ENCODE measurements around the gene DDAH2.

DDAH2 gene

DNA sequence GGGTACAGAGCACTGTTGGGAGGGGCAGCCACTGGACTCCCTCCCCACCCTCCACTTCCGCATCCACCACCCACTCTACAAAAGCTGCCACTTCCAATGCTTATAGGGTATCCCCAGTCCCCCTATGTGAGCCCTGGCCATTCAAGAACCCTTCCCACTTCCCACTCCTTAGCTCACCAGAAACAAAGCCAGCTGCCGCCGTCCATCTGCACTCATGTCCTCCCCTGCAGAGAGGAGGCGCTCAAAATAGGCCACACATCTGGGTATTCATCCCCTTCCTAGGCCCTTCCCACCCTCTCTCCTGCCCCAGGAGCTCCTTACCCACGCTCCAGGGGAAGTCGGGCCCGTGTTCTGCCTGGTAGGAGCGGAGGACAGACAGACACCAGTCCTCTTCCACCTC, 41.8 kb downstream of the DDAH2 start:
- DNase-seq = no peak

- DNase-seq = no peak
These were observed 42.6 kb downstream of the DDAH2 start for GRCh38 chr6:31686483-31686882.

DNA sequence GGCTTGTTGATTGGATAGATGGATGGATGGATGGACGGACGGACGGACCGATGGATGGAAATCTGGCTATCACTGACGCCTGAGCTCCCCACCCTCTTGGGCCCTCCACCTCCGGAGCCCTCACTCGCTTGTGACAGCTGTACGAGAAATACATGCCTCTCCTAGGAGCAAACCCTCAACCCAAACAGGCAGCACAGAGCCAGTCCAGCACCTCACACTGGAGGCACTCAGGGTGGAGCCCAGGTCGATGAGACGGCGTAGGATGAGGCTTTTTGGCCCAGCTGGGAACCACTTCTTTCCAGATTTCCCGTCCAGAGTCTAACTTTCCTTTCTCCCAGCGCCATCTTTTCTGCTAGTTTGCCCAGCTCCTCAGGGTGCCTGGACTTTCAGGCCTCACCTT, 45.5 kb downstream of the DDAH2 start:
- DNase-seq = no peak

- peak; percentile 76 for DNase-seq
These were observed 47.9 kb downstream of the DDAH2 start for GRCh38 chr6:31681135-31681671.

- DNase-seq = peak; percentile 63
These were observed 48.6 kb downstream of the DDAH2 start, which contains the start of gene LY6G5C for GRCh38 chr6:31680226-31681134. Gene LY6G5C, minus strand, starts transcription at chr6:31681067. Its CDS starts 694 bp downstream, at chr6:31680373.

DNA sequence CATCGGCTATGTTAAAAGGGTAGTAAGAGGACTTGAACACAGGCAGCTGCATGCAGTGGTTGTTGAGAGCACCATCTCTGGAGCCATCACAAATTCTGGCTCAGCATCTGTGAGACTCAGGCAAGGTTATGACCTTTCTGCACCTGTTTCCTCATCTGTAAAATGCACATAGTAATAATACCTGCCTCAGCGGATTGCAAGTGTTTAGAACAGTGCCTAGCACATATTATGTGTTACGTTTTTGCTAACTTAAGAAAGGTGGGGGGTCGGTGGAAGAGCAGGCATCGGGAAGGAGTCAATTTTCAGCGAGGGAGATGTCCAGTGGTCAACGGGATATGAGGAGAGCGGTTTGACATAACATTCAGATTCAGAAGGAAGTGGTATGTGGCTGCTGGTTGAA, 51.1 kb downstream of the DDAH2 start:
- no peak for DNase-seq
